GM12875 (cell line): ENCODE results near the gene PSIP1.
"Not testable (repeated sequence)": the region's sequence is repeated elsewhere in the genome, so short reads cannot be mapped to it uniquely, and the experiment has no call there.

Source experiments
- H3K4me3 ChIP-seq: one replicate; pipeline ENCODE4 v1.5.1; 2011; ENCODE audit warnings: low read depth, low read length, control low read depth
- CTCF ChIP-seq: IDR thresholded peaks from 2 replicates; pipeline ENCODE4 v1.5.1; 2011; ENCODE audit warnings: low read depth, mild to moderate bottlenecking, control low read depth, inconsistent platforms, low read length, moderate library complexity, borderline replicate concordance; ENCODE audit not compliant: insufficient read depth

PSIP1 gene

GRCh38 chr9:15461601-15462000, 49.2 kb downstream of the PSIP1 start:
- no peak for TF ChIP-seq CTCF
- H3K4me3 ChIP-seq, result no peak overlapping the region

GRCh38 chr9:15461056-15461455, 49.7 kb downstream of the PSIP1 start:
- H3K4me3 ChIP-seq, result no peak overlapping the region
- TF ChIP-seq CTCF, result no peak

GRCh38 chr9:15453956-15454355, 56.8 kb downstream of the PSIP1 start:
- no peak overlapping the region for H3K4me3 ChIP-seq
- TF ChIP-seq CTCF, result no peak

- TF ChIP-seq CTCF, result no peak
Measured at GRCh38 chr9:15444141-15444540, 66.6 kb downstream of the PSIP1 start.

GRCh38 chr9:15442264-15442663, 68.5 kb downstream of the PSIP1 start:
- not testable (repeated sequence) for H3K4me3 ChIP-seq

More at GRCh38 chr9:15444141-15444540, 66.6 kb downstream of the PSIP1 start:
- no peak overlapping the region for H3K4me3 ChIP-seq

GRCh38 chr9:15441841-15442240, 68.9 kb downstream of the PSIP1 start:
- not testable (repeated sequence) for H3K4me3 ChIP-seq

- H3K4me3 ChIP-seq, result no peak overlapping the region
- no peak for TF ChIP-seq CTCF
Measured at GRCh38 chr9:15438891-15439290, 71.9 kb downstream of the PSIP1 start.

GRCh38 chr9:15433661-15434060, 77.1 kb downstream of the PSIP1 start:
- H3K4me3 ChIP-seq, result no peak overlapping the region
- no peak for TF ChIP-seq CTCF
